AG09309 (cell line): ENCODE data around the gene SALL1.

Experiments
- DNase-seq: peaks from one replicate; pipeline ENCODE4 v3.0.0-alpha.2; 2010; ENCODE audit warnings: low read depth
- H3K4me3 ChIP-seq: 2 replicates; pipeline ENCODE4 v1.5.1; 2011; ENCODE audit warnings: mild to moderate bottlenecking, low read depth, low read length, moderate library complexity; ENCODE audit not compliant: control insufficient read depth
- CTCF ChIP-seq: IDR thresholded peaks from 2 replicates; pipeline ENCODE4 v1.5.1; 2011; ENCODE audit warnings: mild to moderate bottlenecking, low read depth, low read length, inconsistent platforms; ENCODE audit not compliant: insufficient read depth, control insufficient read depth; ENCODE audit errors: missing control alignments

The SALL1 gene

GRCh38 chr16:51180719-51181502 is 29.8 kb upstream of the SALL1 start:
- TF ChIP-seq CTCF, result no peak
- no peak overlapping the region for H3K4me3 ChIP-seq
- DNase-seq, result no peak

- no peak for DNase-seq
- H3K4me3 ChIP-seq, result no peak overlapping the region
- no peak for TF ChIP-seq CTCF
These were observed 24.0 kb upstream of the SALL1 start for GRCh38 chr16:51175081-51175480.

GRCh38 chr16:51172368-51172767 is 21.3 kb upstream of the SALL1 start:
- DNase-seq, result no peak
- no peak for TF ChIP-seq CTCF
- no peak overlapping the region for H3K4me3 ChIP-seq

GRCh38 chr16:51168755-51169154 is 17.7 kb upstream of the SALL1 start:
- TF ChIP-seq CTCF, result no peak
- H3K4me3 ChIP-seq, result no peak overlapping the region
- DNase-seq, result no peak

- no peak overlapping the region for H3K4me3 ChIP-seq
- TF ChIP-seq CTCF, result no peak
- DNase-seq, result no peak
These were observed 16.3 kb upstream of the SALL1 start for GRCh38 chr16:51167170-51167895.

- no peak overlapping the region for H3K4me3 ChIP-seq
- DNase-seq, result no peak
- no peak for TF ChIP-seq CTCF
These were observed 15.5 kb upstream of the SALL1 start for GRCh38 chr16:51166541-51166940.
